ENCODE results near the gene TMEM87A. TPM values are rescaled to one million over a fixed set of nuclear protein-coding genes. Genes with fewer than 3 reads are reported as not detected.
A peak's percentile ranks its signal among the peaks of the same experiment; 100 is the strongest.

TMEM87A gene
- total and polyA plus RNA-seq, 8 donors = 11.8 to 128 (median 31.2) TPM

GRCh38 chr15:42172475-42172874 lies 100.8 kb downstream of the TMEM87A start:
- DNase-seq = no peak
- no peak overlapping the region for H3K27ac ChIP-seq
- H3K4me3 ChIP-seq = no peak overlapping the region
- peaks cover 0 to 7% (median 0%) of the 10 kb centered on the region in 4 donors for H3K4me1 ChIP-seq
- intact Hi-C loops (cut with DNase I; ENCODE audit: low total_unique reads) = no loop called here
- WGBS, 5 donors = 77 to 89% (median 85%) methylated on average over 5 of the region's 5 CpGs
- TF ChIP-seq, protein P1, sequence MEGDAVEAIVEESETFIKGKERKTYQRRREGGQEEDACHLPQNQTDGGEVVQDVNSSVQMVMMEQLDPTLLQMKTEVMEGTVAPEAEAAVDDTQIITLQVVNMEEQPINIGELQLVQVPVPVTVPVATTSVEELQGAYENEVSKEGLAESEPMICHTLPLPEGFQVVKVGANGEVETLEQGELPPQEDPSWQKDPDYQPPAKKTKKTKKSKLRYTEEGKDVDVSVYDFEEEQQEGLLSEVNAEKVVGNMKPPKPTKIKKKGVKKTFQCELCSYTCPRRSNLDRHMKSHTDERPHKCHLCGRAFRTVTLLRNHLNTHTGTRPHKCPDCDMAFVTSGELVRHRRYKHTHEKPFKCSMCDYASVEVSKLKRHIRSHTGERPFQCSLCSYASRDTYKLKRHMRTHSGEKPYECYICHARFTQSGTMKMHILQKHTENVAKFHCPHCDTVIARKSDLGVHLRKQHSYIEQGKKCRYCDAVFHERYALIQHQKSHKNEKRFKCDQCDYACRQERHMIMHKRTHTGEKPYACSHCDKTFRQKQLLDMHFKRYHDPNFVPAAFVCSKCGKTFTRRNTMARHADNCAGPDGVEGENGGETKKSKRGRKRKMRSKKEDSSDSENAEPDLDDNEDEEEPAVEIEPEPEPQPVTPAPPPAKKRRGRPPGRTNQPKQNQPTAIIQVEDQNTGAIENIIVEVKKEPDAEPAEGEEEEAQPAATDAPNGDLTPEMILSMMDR (IDR thresholded peaks at IDR 0.05) = no peak
- TF ChIP-seq POLR2A (IDR thresholded peaks at IDR 0.05) (no peak), EP300 (IDR thresholded peaks at IDR 0.05) (no peak), POLR2AphosphoS5 (IDR thresholded peaks at IDR 0.05) (no peak)
- H3K27me3 ChIP-seq = no peaks in the 10 kb centered on the region
- peaks cover 57 to 100% (median 99%) of the 10 kb centered on the region in 4 donors for H3K36me3 ChIP-seq
- no peaks in the 10 kb centered on the region for H3K9me3 ChIP-seq

DNA sequence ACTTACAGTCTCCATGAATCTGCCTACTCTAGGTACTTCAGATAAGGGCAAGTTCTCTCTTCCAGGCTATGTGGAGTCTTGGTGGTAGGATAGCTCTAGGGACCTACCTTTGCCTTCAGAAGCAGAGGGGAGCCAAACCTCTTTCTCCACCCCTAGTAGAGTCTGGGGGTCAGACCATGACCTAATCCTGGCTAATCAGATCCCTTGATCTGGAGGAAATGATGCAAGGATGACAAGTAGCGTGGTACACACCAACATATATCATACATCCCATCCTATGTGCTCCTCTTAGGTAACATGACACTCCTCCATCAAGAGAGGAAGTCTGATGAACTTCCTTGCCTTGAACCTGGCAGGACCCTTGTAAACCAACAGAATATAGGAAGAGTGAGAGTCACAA lies 101.4 kb downstream of the TMEM87A start:
- H3K27me3 ChIP-seq = no peaks in the 10 kb centered on the region
- TF ChIP-seq, protein P1 (IDR thresholded peaks at IDR 0.05) = no peak
- TF ChIP-seq EP300 (IDR thresholded peaks at IDR 0.05) (no peak), POLR2A (IDR thresholded peaks at IDR 0.05) (no peak), POLR2AphosphoS5 (IDR thresholded peaks at IDR 0.05) (no peak)
- H3K27ac ChIP-seq = peak overlapping the region in 1 of 5 donors; percentile 11
- peaks cover 59 to 100% (median 99%) of the 10 kb centered on the region in 4 donors for H3K36me3 ChIP-seq
- 90 to 100% (median 93%) methylated on average over 1 of the region's 1 CpG for WGBS, 5 donors
- DNase-seq = no peak
- no peaks in the 10 kb centered on the region for H3K9me3 ChIP-seq
- intact Hi-C loops (cut with DNase I; ENCODE audit: low total_unique reads) = no loop called here
- no peak overlapping the region for H3K4me3 ChIP-seq
- peaks cover 0 to 7% (median 0%) of the 10 kb centered on the region in 4 donors for H3K4me1 ChIP-seq

DNA sequence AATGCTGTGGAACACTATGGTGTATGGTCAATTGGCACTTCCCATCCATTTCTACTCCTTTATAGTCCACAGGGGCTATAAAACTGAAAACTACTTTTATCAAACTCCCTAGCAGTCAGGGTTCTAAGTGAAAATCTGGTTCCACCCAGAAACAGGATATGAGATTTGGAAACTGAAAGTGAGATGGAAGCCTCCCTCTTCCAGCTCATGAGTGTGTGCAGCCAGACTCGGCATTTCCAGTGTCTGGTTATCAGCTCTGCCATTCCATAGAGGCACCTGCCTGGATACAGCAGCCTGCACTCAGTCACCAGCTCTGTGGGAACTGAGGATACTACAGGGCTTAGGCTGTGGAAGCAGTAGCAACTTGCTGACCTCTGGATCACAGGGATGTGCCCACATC lies 102.1 kb downstream of the TMEM87A start:
- no peak for DNase-seq
- Histone ChIP-seq H3K4me3 (no peak overlapping the region), H3K27me3 (no peaks in the 10 kb centered on the region), H3K27ac (peak overlapping the region in 1 of 5 donors; percentile 11), H3K36me3 (peaks cover 65 to 100% (median 99%) of the 10 kb centered on the region in 4 donors), H3K4me1 (peaks cover 0 to 7% (median 0%) of the 10 kb centered on the region in 4 donors), H3K9me3 (no peaks in the 10 kb centered on the region)
- intact Hi-C loops (cut with DNase I; ENCODE audit: low total_unique reads) = no loop called here
- 25 to 58% (median 33%) methylated on average over 1 of the region's 1 CpG for WGBS, 5 donors
- no peak for TF ChIP-seq POLR2A (IDR thresholded peaks at IDR 0.05)
- TF ChIP-seq POLR2AphosphoS5 (IDR thresholded peaks at IDR 0.05) = no peak
- TF ChIP-seq EP300 (IDR thresholded peaks at IDR 0.05) = no peak
- TF ChIP-seq, protein P1 (IDR thresholded peaks at IDR 0.05) = no peak

GRCh38 chr15:42166225-42166940 lies 106.8 kb downstream of the TMEM87A start:
- peaks cover 75 to 100% (median 99%) of the 10 kb centered on the region in 4 donors for H3K36me3 ChIP-seq
- WGBS, 5 donors = 89 to 98% (median 92%) methylated on average over 13 of the region's 13 CpGs
- no peaks in the 10 kb centered on the region for H3K9me3 ChIP-seq
- peaks cover 0 to 2% (median 0%) of the 10 kb centered on the region in 4 donors for H3K4me1 ChIP-seq
- no peak for DNase-seq
- H3K27ac ChIP-seq = no peak overlapping the region
- intact Hi-C loops (cut with DNase I; ENCODE audit: low total_unique reads) = no loop called here
- TF ChIP-seq POLR2AphosphoS5 (IDR thresholded peaks at IDR 0.05) (no peak), EP300 (IDR thresholded peaks at IDR 0.05) (no peak), POLR2A (IDR thresholded peaks at IDR 0.05) (no peak)
- TF ChIP-seq, protein P1 (IDR thresholded peaks at IDR 0.05) = no peak
- H3K4me3 ChIP-seq = no peak overlapping the region
- no peaks in the 10 kb centered on the region for H3K27me3 ChIP-seq

All from stomach (tissue), 9 donors.